ENCODE data around the gene RALGPS2.
"Not testable (repeated sequence)": the region's sequence is repeated elsewhere in the genome, so short reads cannot be mapped to it uniquely, and the experiment has no call there.

The RALGPS2 gene

DNA sequence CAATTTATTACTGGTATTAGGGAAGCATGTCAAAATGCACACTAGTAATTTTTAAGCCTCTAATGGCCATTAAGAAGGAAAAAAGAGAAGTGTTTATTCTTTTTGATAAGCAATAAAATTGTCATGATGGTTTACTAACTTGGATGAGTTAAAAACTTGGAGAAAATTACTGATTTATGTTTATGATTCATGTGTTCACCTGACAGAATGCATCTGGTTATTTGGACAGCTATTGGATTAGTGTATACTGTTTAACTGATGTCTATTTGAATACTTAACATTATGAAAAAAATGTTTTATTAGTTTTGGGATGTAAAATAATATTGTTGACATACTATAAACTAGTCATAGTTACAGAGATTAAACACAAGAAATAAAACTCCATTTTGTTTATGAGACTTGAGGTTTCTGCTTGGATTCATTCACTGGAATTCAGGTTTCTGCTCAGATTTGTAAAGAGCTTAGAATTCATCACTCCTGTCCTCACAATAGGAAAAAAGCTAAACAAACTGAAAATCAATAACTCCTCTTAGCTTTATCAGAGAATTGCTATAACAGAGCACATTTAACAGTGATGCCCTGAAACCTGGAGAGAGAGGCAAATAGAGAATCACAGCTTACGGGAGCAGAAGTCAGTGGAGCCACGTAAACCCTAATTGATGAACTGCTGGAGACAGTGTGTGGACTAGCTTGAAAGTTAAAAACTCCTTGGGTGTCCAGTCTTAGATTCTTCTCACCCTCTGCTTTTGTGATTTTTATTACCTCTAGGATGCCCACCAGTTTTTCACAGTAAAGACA, 56.7 kb downstream of the RALGPS2 start:
- no peak for DNase-seq (ENCODE audit: low spot score)

- no peak for DNase-seq (ENCODE audit: low spot score)
These were observed 59.1 kb downstream of the RALGPS2 start for GRCh38 chr1:178784131-178784536.

- DNase-seq (ENCODE audit: low spot score), result no peak
These were observed 67.3 kb downstream of the RALGPS2 start for GRCh38 chr1:178792394-178792793.

DNA sequence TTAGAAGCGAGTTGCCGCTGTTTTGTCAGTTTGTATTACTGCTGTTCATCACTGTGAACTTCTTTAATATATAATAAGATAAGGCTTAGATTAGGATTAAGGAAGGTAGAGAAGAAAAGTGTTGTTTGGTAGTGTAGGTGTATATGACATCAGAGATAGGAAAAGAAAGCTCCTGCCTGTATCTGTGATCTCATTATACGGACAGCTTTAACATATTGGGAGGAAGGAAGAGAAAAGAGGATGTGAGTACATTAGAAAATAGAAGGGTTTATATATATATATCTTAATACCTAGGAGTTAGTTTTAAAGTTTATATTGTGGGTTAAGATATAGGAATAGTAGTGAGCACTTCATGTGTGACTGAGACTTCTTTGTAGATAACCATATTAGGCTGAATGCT, 71.0 kb downstream of the RALGPS2 start:
- no peak for DNase-seq (ENCODE audit: low spot score)

DNA sequence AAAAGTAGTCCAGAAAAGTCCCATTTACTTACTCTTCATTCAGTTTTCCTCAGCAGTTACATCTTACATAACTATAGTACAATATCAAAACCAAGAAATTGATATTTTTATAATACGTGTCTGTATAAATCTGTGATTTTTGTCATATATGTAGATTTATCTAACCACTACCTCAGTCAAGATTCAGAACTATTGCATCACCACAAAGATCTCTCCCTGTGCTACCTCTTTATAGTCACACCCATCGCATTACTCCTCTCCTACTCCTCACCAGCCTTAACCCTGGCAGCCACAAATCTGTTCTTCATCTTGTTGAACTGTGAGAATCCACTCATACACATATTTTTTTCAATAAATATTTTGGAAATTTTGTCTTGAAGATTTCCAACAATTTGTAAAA, 72.5 kb downstream of the RALGPS2 start:
- no peak for DNase-seq (ENCODE audit: low spot score)

GRCh38 chr1:178798232-178798861, 73.3 kb downstream of the RALGPS2 start:
- no peak for DNase-seq (ENCODE audit: low spot score)

DNA sequence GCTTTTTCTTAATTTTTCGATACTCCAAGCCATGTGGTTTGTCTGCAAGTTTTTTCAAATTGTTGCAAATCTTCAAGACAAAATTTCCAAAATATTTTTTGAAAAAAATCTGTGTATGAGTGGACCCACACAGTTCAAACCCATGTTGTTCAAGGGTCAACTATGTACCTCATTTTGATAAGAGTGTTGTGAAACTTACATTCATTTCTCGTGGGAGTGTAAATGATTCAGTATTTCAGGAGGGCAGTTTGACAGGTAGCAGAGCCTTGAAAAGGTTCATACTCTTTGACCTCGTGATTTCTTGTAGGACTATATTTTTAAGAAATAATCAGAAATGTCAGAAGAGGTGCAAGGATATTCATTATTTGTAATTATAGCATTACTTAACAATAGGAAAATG, 77.8 kb downstream of the RALGPS2 start:
- no peak for DNase-seq (ENCODE audit: low spot score)

- no peak for DNase-seq (ENCODE audit: low spot score)
These were observed 81.7 kb downstream of the RALGPS2 start for GRCh38 chr1:178806665-178807300.

- DNase-seq (ENCODE audit: low spot score), result no peak
These were observed 83.5 kb downstream of the RALGPS2 start for GRCh38 chr1:178808529-178808928.

GRCh38 chr1:178810585-178810984, 85.5 kb downstream of the RALGPS2 start:
- no peak for DNase-seq (ENCODE audit: low spot score)

DNA sequence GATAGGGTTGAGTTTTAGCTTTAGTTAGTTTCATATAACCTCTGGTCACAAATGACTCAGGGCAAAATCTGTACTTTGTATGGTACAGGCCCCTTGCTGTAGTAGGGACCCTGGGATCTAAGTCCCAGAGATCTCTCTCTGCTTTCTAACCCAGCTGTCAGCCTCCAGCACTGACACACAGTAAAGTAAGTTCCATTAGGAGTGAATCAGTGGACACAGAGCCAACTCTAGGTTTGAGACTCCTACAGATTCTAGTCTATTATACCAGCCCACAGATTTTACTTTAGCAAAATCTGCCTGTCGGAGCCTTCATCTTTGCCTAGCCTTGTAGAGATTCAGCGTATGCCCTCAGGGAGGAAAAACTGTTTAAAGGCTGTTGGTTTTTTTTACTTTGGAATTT, 93.4 kb downstream of the RALGPS2 start:
- DNase-seq (ENCODE audit: low spot score), result no peak

DNA sequence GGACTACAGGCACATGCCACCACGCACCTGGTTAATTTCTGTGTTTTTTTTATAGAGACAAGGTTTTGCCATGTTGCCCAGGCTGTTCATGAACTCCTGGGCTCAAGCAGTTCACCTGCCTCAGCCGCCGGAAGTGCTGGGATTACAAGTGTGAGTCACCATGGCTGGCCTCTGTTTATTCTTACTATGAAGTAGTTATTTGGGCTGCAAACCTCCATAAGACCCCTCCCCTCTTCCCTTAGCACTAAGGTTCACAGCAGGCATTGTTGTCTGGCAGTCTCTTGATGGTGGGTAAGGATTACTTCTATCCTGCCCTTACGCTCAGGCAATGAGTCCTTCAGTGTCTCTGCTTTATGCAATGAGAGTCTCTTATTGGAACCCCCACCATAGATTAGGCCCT, 94.1 kb downstream of the RALGPS2 start:
- no peak for DNase-seq (ENCODE audit: low spot score)

DNA sequence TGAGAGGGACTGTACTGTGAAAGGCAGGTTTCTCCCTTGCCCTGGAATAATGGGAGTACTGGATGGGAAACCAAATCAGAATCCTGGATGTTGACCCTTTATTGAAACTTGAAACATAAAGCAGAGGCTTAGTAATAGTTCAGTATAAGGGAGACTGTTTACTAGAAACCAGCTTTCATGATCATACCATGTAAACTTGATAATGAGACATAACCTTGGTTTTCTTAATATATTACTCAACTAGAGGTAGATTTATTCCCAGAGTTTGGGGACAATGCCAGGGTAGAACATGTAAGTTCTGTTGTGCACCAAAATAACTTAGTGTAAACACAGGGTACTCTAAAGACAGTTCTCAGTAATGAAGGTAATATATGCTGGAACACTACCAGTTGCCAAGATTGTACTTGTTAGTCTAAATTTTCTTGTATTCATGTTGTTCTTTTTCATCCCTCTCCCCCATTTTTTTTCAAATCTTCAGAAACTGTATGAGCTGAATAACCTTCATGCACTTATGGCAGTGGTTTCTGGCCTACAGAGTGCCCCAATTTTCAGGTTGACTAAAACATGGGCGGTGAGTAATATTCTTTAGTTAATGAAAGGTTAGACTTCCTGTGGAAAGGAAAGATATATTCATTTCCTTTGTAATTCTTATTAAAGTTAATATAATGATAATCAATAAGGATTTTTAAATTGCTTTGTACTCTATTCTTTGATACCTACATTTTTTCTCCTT, 96.3 kb downstream of the RALGPS2 start:
- no peak for DNase-seq (ENCODE audit: low spot score)

DNA sequence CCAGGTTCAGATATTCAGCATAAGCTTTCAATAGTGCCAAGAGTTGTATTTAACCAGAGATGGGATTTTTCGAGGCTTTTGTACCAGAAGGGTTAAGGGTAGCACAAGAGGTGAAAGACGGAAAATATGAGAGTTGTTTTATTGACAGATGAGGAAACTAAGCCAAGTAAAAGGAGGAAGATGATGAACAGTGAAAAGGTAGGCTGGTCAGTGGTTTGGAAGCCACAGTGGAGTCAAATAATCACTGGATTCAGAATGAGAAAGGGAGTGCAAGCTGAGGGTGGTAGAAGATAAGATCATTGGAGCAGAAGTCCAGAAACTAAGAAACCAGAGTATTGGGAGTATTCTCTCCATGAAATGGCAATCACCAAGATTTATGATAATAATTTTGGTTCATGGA, 100.1 kb downstream of the RALGPS2 start:
- DNase-seq (ENCODE audit: low spot score), result no peak

DNA sequence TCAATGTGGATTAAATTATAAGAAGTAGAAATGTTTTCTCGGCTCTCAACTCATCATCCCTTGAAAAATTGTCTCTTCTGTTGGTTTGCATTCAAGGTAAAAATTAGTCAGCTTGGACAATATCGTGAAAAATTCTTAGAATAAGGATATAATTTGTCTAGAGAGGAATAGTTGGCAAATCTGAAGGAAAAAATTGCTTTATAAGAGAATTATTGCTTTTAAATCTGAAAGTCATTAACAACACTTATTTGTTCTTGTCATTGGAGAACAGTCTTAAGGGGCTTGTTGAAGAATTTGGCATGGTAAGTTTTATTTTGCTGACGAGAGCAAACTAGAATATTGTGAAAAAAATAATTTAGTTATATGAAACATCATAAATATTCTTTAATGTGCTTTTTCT, 119.4 kb downstream of the RALGPS2 start:
- DNase-seq (ENCODE audit: low spot score), result no peak

DNA sequence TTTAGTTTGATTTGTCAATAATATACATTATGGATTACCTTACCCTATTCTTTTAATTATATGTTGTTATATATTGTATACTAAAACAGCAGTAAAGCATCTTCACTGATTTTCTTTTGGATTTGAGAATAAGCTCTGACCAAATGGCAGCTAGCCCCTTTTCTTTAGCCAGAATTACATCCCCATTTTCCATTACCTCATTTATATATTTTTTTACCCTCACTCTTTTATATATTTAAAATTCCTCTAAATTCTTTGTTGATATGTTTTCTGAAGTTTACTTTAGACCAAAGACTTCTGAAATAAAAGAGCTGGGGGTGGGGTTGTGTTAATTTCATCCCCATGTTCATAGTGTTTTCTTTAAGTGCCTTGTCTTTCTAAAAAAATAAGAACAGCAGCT, 121.3 kb downstream of the RALGPS2 start:
- DNase-seq (ENCODE audit: low spot score), result no peak

DNA sequence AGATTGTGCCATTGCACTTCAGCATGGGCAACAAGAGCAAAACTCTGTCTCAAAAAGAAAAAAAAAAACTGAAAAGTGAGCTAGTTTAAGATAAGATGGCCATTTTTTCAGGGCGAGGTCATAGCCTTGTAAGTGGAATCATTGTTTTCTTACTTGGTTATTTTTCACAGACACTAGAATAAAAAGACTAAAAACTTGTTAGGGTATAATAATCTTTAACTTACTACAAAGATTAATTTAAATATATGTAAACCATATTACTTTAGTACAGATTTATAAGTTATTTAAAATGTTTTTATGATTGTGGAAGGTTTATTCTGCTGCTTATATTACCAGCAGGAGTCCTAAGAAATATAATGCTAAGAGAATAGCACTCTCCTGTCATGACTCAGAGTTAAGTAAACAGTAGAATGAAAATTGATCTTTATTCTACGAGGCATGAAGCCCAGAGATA, 122.4 kb downstream of the RALGPS2 start:
- DNase-seq (ENCODE audit: low spot score), result no peak

DNA sequence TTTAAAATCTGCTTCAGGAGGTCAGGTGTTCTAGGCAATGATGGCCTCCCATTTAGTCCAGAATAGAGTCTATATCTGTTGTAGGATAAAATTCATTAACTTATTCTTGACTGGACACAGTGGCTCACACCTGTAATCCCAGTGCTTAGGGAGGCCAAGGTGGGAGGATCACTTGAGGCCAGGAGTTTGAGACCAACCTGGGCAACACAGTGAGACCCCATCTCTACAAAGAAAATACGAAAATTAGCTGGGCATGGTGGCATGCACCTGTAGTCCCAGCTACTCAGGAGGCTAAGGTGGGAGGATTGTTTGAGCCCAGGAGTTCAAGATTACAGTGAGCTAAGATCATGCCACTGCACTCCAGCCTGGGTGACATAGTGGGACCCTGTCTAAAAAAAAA, 122.9 kb downstream of the RALGPS2 start:
- not testable (repeated sequence) for DNase-seq (ENCODE audit: low spot score)

DNA sequence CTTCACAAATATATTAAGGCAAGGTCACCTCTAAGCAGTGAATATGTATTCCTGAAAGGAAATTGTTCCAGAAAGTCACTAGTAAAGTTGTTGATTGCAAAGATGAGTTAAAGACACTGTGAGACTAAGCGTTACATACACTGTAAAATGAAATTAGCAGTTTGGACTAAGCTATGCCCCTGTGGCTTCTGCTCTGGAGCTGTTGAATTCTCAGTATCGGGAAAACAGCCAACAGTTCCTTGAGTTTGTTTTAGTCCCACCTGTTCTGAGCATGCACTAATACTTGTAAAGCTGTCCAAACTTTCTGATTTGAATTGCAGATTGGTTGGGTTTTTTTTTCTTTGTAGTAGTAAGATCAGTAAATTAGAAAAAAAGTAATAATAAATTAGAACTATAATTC, 124.9 kb downstream of the RALGPS2 start:
- DNase-seq (ENCODE audit: low spot score), result peak; percentile 22

GRCh38 chr1:178857126-178857525, 132.1 kb downstream of the RALGPS2 start:
- no peak for DNase-seq (ENCODE audit: low spot score)

- no peak for DNase-seq (ENCODE audit: low spot score)
These were observed 137.4 kb downstream of the RALGPS2 start for GRCh38 chr1:178862416-178862815.

DNA sequence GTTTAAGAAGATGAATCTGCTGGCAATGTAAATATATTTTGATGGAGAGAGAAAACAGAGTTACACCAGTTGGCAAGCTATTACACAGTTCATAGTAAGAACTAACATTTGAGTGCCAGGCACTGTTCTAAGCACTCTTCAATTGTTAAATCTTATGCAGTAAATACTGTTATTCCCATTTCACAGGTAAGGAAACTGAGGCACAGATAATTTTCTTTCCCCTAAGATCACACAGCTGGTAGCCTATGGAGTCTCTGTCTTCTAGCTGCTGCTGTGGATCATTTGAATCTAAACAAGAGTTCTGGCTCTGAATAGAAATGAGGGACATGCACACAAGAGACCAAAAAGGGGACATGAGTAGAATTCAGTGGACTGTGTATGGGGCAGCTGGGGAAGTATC, 137.8 kb downstream of the RALGPS2 start:
- no peak for DNase-seq (ENCODE audit: low spot score)

- no peak for DNase-seq (ENCODE audit: low spot score)
These were observed 139.3 kb downstream of the RALGPS2 start for GRCh38 chr1:178864326-178864725.
